SU-DHL-6 (cell line): ENCODE measurements around the gene SMIM43.

Source experiments
- H2AFZ ChIP-seq: fragments of 200-600 bp; sonication (generic); 2 replicates; pipeline ENCODE4 v1.6.1; 2014; ENCODE audit warnings: low read depth, mild to moderate bottlenecking, moderate library complexity, mixed read lengths, antibody characterized with exemption, low read length; ENCODE audit not compliant: severe bottlenecking
- H3F3A ChIP-seq: fragments of 200-600 bp; shearing (Covaris generic); 2 replicates; pipeline ENCODE4 v1.6.0; 2016; ENCODE audit warnings: antibody characterized with exemption, mild to moderate bottlenecking; ENCODE audit not compliant: insufficient read depth
- H3K27ac ChIP-seq: fragments of 200-600 bp; sonication (generic); 2 replicates; pipeline ENCODE4 v1.5.1; 2016; ENCODE audit warnings: low read depth, mild to moderate bottlenecking, low read length, moderate library complexity, mixed read lengths
- H3K27me3 ChIP-seq: fragments of 200-600 bp; sonication (generic), shearing (Covaris generic); 2 replicates; pipeline ENCODE4 v1.6.0; 2014; ENCODE audit warnings: mild to moderate bottlenecking, low read length
- H3K36me3 ChIP-seq: fragments of 200-600 bp; sonication (generic); 2 replicates; pipeline ENCODE4 v1.6.1; 2014; ENCODE audit warnings: mild to moderate bottlenecking, low read length, mixed read lengths
- H3K4me2 ChIP-seq: fragments of 300-600, 200-600 bp; shearing (Covaris generic), sonication (generic); 2 replicates; pipeline ENCODE4 v1.6.0; 2014; ENCODE audit warnings: low read length, low read depth, mild to moderate bottlenecking; ENCODE audit not compliant: poor library complexity, severe bottlenecking
- H3K4me3 ChIP-seq: fragments of 200-600 bp; sonication (generic); 2 replicates; pipeline ENCODE4 v1.5.1; 2014; ENCODE audit warnings: antibody characterized with exemption, low read length, mild to moderate bottlenecking, mixed read lengths; ENCODE audit not compliant: insufficient read depth, poor library complexity, severe bottlenecking
- H3K79me2 ChIP-seq: fragments of 200-600 bp; sonication (generic); 2 replicates; pipeline ENCODE4 v1.6.1; 2014; ENCODE audit warnings: mild to moderate bottlenecking, low read length, moderate library complexity; ENCODE audit not compliant: insufficient read depth
- H3K9ac ChIP-seq: fragments of 200-600 bp; sonication (generic); 2 replicates; pipeline ENCODE4 v1.7.0; 2014; ENCODE audit warnings: mild to moderate bottlenecking, low read length
- H3K9me2 ChIP-seq: fragments of 200-600 bp; sonication (generic); replicated peaks from 2 replicates; pipeline ENCODE4 v1.6.1; 2014; ENCODE audit warnings: low read length; ENCODE audit not compliant: insufficient read depth
- H3K9me3 ChIP-seq: fragments of 200-600 bp; sonication (generic); 2 replicates; pipeline ENCODE4 v1.6.1; 2014; ENCODE audit warnings: low read length, mixed read lengths; ENCODE audit not compliant: insufficient read depth
- H4K20me1 ChIP-seq: fragments of 200-600 bp; sonication (generic); 2 replicates; pipeline ENCODE4 v1.6.1; 2014; ENCODE audit warnings: low read depth, mild to moderate bottlenecking, antibody characterized with exemption, low read length, moderate library complexity, mixed read lengths
- EZH2phosphoT487 ChIP-seq: fragments of 200-600 bp; sonication (generic), shearing (Covaris generic); conservative IDR thresholded peaks from 2 replicates; pipeline ENCODE4 v1.6.1; 2018; ENCODE audit warnings: mild to moderate bottlenecking, antibody characterized with exemption, low read length, moderate library complexity, mixed read lengths
- TF ChIP-seq, protein P1 (sequence below): fragments of 200-600 bp; sonication (generic); IDR thresholded peaks from one replicate; pipeline ENCODE4 v1.5.1; 2017; ENCODE audit warnings: antibody characterized with exemption, mild to moderate bottlenecking, low read length, moderate library complexity; ENCODE audit not compliant: insufficient read depth, poor library complexity, severe bottlenecking

The SMIM43 gene

DNA sequence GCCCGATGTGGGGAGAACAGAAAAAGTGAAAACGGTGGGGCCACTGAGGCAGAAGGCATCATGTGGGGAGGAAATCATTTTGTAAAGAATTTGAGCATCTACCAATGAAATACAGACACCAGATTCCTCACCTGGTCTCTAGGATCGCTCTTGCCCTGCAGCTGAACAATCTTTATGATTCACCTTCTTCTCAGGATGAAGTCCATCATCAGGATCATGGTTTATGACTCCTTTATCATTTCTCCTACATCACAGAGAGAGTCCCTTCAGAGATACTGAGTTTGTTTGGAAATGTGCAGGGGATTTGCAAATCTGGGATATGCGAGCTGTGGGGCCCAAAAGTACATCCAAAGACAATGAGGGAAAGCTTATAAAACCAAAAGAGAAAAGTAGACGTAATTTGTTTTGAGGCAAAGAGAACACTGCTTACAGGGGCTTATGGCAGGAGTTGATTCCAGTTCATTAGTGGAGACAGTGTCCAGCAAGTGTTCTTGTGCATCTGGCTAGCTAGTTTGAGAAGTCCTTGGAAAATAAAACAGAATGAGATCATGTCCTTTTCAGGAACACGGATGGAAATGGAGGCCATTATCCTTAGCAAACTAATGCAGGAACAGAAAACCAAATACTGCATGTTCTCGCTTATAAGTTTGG lies 52.8 kb downstream of the SMIM43 start:
- TF ChIP-seq, protein P1, sequence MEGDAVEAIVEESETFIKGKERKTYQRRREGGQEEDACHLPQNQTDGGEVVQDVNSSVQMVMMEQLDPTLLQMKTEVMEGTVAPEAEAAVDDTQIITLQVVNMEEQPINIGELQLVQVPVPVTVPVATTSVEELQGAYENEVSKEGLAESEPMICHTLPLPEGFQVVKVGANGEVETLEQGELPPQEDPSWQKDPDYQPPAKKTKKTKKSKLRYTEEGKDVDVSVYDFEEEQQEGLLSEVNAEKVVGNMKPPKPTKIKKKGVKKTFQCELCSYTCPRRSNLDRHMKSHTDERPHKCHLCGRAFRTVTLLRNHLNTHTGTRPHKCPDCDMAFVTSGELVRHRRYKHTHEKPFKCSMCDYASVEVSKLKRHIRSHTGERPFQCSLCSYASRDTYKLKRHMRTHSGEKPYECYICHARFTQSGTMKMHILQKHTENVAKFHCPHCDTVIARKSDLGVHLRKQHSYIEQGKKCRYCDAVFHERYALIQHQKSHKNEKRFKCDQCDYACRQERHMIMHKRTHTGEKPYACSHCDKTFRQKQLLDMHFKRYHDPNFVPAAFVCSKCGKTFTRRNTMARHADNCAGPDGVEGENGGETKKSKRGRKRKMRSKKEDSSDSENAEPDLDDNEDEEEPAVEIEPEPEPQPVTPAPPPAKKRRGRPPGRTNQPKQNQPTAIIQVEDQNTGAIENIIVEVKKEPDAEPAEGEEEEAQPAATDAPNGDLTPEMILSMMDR: no peak
- no peak for TF ChIP-seq EZH2phosphoT487
- H2AFZ ChIP-seq: no peak overlapping the region
- H3K4me3 ChIP-seq: no peak overlapping the region
- no peak overlapping the region for H3K9ac ChIP-seq
- H3F3A ChIP-seq: no peaks in the 10 kb centered on the region
- H3K27me3 ChIP-seq: no peaks in the 10 kb centered on the region
- no peak overlapping the region for H3K4me2 ChIP-seq
- H4K20me1 ChIP-seq: no peaks in the 10 kb centered on the region
- H3K9me2 ChIP-seq: no peaks in the 10 kb centered on the region
- no peaks in the 10 kb centered on the region for H3K9me3 ChIP-seq
- H3K79me2 ChIP-seq: no peaks in the 10 kb centered on the region
- H3K27ac ChIP-seq: no peak overlapping the region
- no peaks in the 10 kb centered on the region for H3K36me3 ChIP-seq

DNA sequence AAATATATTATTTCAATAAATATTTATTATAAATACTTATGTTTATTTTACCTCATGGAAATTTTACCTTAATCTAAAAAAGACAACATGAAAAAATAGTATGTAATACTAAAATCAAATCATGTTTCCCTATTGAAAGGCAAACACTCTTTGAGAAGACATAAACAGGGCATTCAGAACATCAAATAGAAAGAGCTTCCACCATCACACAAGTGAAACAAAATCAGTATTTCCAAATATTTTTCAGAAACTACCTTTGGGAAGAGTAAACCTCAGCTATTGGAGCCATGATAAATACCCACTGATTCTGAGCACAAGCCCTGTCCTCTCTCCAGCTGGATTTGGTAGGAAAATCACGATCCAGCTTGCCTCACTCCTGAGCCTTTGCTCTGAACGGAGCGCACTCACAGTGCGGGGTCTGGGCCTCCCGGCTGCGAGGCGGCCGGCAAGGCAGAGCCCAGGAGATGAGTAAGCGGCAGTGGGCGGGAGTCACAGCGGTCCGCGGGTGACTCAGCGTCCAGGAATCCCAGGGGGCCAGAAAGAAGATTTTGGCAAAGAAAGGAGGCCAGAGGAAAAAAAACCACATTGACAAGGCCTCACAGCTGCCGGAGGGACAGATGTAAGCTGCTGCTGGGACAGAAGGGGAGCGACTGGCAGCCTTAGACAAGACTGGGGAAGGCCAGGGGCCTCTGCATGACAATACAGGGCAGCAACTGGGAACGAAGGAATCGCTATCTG lies 53.5 kb downstream of the SMIM43 start:
- no peak for TF ChIP-seq EZH2phosphoT487
- TF ChIP-seq, protein P1: no peak
- Histone ChIP-seq H3K27me3 (no peaks in the 10 kb centered on the region), H3K9ac (no peak overlapping the region), H3K4me2 (no peak overlapping the region), H2AFZ (peak overlapping the region; percentile 13), H3K9me3 (no peaks in the 10 kb centered on the region), H3K4me3 (no peak overlapping the region), H3K79me2 (no peaks in the 10 kb centered on the region), H3K36me3 (no peaks in the 10 kb centered on the region), H3K27ac (no peak overlapping the region), H3F3A (no peaks in the 10 kb centered on the region), H3K9me2 (no peaks in the 10 kb centered on the region), H4K20me1 (no peaks in the 10 kb centered on the region)

DNA sequence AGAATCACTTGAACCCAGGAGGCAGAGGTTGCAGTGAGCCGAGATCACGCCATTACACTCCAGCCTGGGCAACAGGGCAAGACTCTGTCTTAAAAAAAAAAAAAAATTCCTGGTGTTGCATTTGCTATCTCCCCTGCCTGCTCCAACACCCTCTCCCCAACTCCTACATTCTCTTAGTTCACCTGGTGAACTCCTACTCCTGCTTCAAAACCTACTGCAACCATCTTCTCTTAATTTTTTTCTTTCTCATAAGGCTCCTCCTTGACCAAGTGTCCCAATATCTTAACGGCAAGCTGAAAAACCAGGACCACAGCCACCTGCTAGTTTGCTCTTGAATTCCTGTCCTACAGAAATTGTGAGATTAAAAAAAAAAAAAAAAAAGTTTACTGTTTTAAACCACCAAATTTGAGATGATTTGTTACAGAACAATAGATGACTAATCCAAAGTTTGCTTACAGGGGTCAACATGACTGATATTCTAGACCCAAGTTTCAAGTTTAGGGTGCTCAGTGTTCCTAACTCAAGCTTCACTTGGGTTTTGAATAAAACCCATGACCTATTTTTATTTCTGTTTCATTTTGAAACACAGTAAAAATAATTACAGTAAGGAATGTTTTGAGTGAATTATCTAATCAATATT lies 55.1 kb downstream of the SMIM43 start:
- no peaks in the 10 kb centered on the region for H4K20me1 ChIP-seq
- no peaks in the 10 kb centered on the region for H3K9me3 ChIP-seq
- no peak overlapping the region for H3K27ac ChIP-seq
- no peak overlapping the region for H2AFZ ChIP-seq
- no peak overlapping the region for H3K4me3 ChIP-seq
- no peaks in the 10 kb centered on the region for H3K9me2 ChIP-seq
- no peaks in the 10 kb centered on the region for H3K79me2 ChIP-seq
- no peak for TF ChIP-seq EZH2phosphoT487
- TF ChIP-seq, protein P1: no peak
- no peaks in the 10 kb centered on the region for H3F3A ChIP-seq
- H3K27me3 ChIP-seq: no peaks in the 10 kb centered on the region
- no peaks in the 10 kb centered on the region for H3K36me3 ChIP-seq
- no peak overlapping the region for H3K4me2 ChIP-seq
- no peak overlapping the region for H3K9ac ChIP-seq
